Osteoblast (primary cell): ENCODE measurements around the gene GTF2IRD1. TPM values are rescaled to one million over a fixed set of nuclear protein-coding genes. Genes with fewer than 3 reads are reported as not detected.

Source experiments
- DNase-seq: peaks from one replicate; pipeline ENCODE4 v3.0.0; 2011; ENCODE audit warnings: low spot score, mixed read lengths; ENCODE audit not compliant: insufficient read length; ENCODE audit errors: missing footprints
- H2AFZ ChIP-seq: 2 replicates; pipeline ENCODE4 v1.6.0; 2011; ENCODE audit warnings: mild to moderate bottlenecking, low read length
- H3K27ac ChIP-seq: 2 replicates; pipeline ENCODE4 v1.5.1; 2011; ENCODE audit warnings: mild to moderate bottlenecking, low read depth, low read length, moderate library complexity
- H3K27me3 ChIP-seq: 2 replicates; pipeline ENCODE4 v1.6.0; 2012; ENCODE audit warnings: mild to moderate bottlenecking, control low read depth, inconsistent platforms, low read length, moderate library complexity; ENCODE audit not compliant: insufficient read depth
- H3K36me3 ChIP-seq: 2 replicates; pipeline ENCODE4 v1.5.1; 2011; ENCODE audit warnings: mild to moderate bottlenecking, low read length, control low read depth, moderate library complexity; ENCODE audit not compliant: insufficient read depth
- H3K4me1 ChIP-seq: 2 replicates; pipeline ENCODE4 v1.5.1; 2011; ENCODE audit warnings: mild to moderate bottlenecking, low read length, control low read depth, moderate library complexity; ENCODE audit not compliant: insufficient read depth
- H3K4me2 ChIP-seq: 2 replicates; pipeline ENCODE4 v1.6.0; 2011; ENCODE audit warnings: mild to moderate bottlenecking, low read length; ENCODE audit not compliant: insufficient read depth
- H3K4me3 ChIP-seq: fragments of 200-600 bp; sonication (generic); 3 replicates; pipeline ENCODE4 v1.5.1; 2012; ENCODE audit warnings: mild to moderate bottlenecking, low read length, inconsistent platforms; ENCODE audit not compliant: insufficient read depth
- H3K79me2 ChIP-seq: 2 replicates; pipeline ENCODE4 v1.6.0; 2012; ENCODE audit warnings: mild to moderate bottlenecking, low read length, control low read depth, inconsistent platforms; ENCODE audit not compliant: insufficient read depth
- H3K9me3 ChIP-seq: 2 replicates; pipeline ENCODE4 v1.5.1; 2011; ENCODE audit warnings: low read depth, low read length, control low read depth
- H4K20me1 ChIP-seq: 2 replicates; pipeline ENCODE4 v1.6.0; 2012; ENCODE audit warnings: mild to moderate bottlenecking, low read length, control low read depth; ENCODE audit not compliant: insufficient read depth
- total RNA-seq: library from RNA; depleted of rRNA; stranded (reverse); fragments of >200 nt; gene quantifications from 2 replicates; pipeline ENCODE4 v1.2.3, GENCODE V29; 2012
- TF ChIP-seq, protein P1 (sequence below): IDR thresholded peaks from 2 replicates; pipeline ENCODE4 v1.5.1; 2011; ENCODE audit warnings: mild to moderate bottlenecking, low read depth, low read length, moderate library complexity; ENCODE audit errors: extremely low read depth

Gene GTF2IRD1
- total RNA-seq, 1 donor, result 15.9 TPM

DNA sequence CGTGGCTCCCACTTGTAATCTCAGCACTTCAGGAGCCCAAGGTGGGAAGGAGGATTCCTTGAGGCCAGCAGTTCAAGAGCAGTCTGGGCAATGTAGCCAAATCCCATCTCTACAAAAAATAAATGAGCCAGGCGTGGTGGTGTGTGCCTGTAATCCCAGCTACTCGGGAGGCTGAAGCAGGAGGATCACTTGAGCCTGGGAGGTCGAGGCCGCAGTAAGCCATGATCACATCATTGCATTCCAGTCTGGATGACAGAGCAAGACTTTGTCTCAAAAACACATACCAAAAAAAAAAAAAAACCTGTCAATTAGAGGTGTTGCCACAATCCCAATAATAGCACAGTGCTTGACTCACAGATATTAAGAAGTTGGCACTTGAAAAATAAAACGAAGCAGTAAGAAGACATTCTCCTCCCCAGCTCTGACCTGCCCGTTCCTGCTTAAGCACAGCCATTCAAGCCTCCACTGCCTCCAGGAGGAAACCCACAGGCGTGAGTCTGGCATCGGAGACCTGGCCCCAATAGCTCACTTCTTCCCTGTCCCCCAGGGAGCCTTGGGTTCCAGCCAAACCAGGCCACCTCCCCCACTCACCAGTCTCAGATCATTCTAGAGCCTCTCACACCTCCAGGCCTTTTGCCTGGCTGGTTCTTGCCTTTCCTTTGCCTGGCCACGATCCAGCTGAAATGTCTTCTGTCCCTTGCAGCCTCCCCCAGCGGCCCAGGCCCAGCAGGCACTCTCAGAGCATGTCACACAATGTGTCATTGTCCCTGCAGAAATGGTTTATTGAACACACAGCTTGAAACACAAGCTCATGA lies 158.5 kb downstream of the GTF2IRD1 start:
- Histone ChIP-seq H3K4me1 (peaks cover 9% of the 10 kb centered on the region), H3K4me2 (no peak overlapping the region), H3K27ac (no peak overlapping the region), H3K4me3 (no peak overlapping the region), H3K36me3 (no peaks in the 10 kb centered on the region), H3K9me3 (no peaks in the 10 kb centered on the region), H3K27me3 (no peaks in the 10 kb centered on the region), H2AFZ (no peak overlapping the region), H3K79me2 (no peaks in the 10 kb centered on the region), H4K20me1 (no peaks in the 10 kb centered on the region)
- TF ChIP-seq, protein P1, sequence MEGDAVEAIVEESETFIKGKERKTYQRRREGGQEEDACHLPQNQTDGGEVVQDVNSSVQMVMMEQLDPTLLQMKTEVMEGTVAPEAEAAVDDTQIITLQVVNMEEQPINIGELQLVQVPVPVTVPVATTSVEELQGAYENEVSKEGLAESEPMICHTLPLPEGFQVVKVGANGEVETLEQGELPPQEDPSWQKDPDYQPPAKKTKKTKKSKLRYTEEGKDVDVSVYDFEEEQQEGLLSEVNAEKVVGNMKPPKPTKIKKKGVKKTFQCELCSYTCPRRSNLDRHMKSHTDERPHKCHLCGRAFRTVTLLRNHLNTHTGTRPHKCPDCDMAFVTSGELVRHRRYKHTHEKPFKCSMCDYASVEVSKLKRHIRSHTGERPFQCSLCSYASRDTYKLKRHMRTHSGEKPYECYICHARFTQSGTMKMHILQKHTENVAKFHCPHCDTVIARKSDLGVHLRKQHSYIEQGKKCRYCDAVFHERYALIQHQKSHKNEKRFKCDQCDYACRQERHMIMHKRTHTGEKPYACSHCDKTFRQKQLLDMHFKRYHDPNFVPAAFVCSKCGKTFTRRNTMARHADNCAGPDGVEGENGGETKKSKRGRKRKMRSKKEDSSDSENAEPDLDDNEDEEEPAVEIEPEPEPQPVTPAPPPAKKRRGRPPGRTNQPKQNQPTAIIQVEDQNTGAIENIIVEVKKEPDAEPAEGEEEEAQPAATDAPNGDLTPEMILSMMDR, result no peak
- no peak for DNase-seq

DNA sequence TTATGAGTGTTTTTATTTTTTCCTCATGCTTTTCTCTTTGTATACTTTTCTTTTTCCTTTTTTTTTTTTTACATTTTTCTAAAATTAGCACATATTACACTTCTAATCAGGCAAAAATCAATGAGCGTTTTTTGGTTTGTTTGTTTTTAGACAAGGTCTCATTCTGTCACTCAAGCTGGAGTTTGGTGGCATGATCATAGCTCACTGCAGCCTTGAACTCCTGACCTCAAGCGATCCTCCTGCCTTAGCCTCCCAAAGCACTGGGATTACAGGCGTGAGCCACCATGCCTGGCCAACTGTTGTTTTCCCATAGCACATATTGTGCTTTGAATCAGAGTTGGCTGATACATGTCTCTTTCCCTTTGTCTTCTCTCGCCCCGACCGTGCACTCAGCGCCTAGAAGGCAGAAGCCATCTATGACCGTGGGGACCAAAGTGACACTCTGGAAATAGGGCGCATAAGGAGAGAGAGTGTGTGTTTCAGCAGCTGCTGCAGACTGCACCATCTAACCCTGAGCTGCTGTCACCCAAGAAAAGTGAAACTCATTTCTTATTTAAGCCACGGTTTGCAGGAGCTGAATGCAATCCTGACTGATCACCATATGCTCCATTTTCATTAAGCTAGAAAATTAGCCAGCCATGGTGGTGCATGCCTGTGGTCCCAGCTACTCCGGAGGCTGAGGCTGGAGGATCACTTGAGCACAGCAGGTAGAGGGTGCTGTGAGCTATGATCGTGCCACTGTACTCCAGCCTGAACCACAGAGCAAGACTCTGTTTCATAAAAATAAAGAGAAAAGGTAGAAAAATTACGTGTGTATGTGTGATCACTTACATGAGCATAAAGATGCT lies 162.5 kb downstream of the GTF2IRD1 start:
- no peaks in the 10 kb centered on the region for H3K36me3 ChIP-seq
- TF ChIP-seq, protein P1, result no peak
- H4K20me1 ChIP-seq, result no peaks in the 10 kb centered on the region
- H2AFZ ChIP-seq, result no peak overlapping the region
- H3K79me2 ChIP-seq, result no peaks in the 10 kb centered on the region
- H3K27me3 ChIP-seq, result no peaks in the 10 kb centered on the region
- H3K4me1 ChIP-seq, result peaks cover 6% of the 10 kb centered on the region
- no peaks in the 10 kb centered on the region for H3K9me3 ChIP-seq
- no peak overlapping the region for H3K27ac ChIP-seq
- DNase-seq, result no peak
- H3K4me2 ChIP-seq, result no peak overlapping the region
- no peak overlapping the region for H3K4me3 ChIP-seq

DNA sequence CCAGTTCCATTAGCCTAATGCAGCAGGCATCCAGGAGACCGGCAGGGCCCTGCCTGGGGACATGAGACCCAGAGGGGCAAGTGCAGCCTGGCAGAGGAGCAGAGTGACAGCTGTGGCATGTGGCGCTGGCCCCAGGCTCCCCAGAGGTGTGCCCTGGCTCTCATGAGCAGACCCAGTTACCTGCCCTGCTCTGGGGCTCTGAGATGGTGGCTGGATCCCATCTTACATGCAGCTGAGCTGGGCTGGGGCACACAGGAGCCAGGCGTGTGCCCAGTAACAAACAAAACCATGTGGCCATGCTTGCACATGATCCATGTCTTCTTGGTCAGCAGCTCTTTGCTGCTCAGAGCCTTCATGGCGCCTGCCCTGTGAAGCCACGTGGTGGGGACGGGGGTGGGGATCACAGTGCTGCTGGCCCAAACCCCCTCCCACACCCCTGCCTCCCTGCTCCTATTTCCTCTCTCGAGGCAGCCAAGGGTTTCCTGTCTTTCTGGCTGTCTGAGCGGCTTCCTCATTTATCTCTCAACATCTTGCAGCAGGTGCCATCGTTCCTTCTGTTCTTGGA lies 163.6 kb downstream of the GTF2IRD1 start:
- H3K79me2 ChIP-seq, result no peaks in the 10 kb centered on the region
- H3K27ac ChIP-seq, result no peak overlapping the region
- TF ChIP-seq, protein P1, result no peak
- no peak overlapping the region for H2AFZ ChIP-seq
- peaks cover 5% of the 10 kb centered on the region for H3K4me1 ChIP-seq
- no peaks in the 10 kb centered on the region for H4K20me1 ChIP-seq
- H3K27me3 ChIP-seq, result no peaks in the 10 kb centered on the region
- no peaks in the 10 kb centered on the region for H3K36me3 ChIP-seq
- H3K9me3 ChIP-seq, result no peaks in the 10 kb centered on the region
- no peak for DNase-seq
- no peak overlapping the region for H3K4me3 ChIP-seq
- H3K4me2 ChIP-seq, result no peak overlapping the region
